HepG2 (cell line): ENCODE data around the gene ABHD3. TPM values are rescaled to one million over a fixed set of nuclear protein-coding genes. Genes with fewer than 3 reads are reported as not detected.
"Not testable (repeated sequence)": the region's sequence is repeated elsewhere in the genome, so short reads cannot be mapped to it uniquely, and the experiment has no call there.

Experiments used
- ATAC-seq: fragments of 200-7000 bp; cut with Tn5 transposase; 3 replicates; pipeline ENCODE4 v1.9.1; 2020; ENCODE audit warnings: mild to moderate bottlenecking, moderate library complexity
- BruUV-seq: library from RNA; stranded (reverse); fragments of 400-500 nt; replicated peaks from 2 replicates; lab custom pipeline; 2021; lab: Mats Ljungman, UMichigan
- CTCF ChIA-PET: fragments of 300-600 bp; formaldehyde crosslinking; extraction: SDS; loops from one replicate; lab custom pipeline; 2021; ENCODE audit warnings: low total read pairs, inconsistent platforms, low intra/inter-chr PET ratio; lab: Yijun Ruan, JAX
- POLR2A ChIA-PET: fragments of 350-600 bp; sonication (Branson Sonifier 250); formaldehyde crosslinking; loops from one replicate; lab custom pipeline; 2020; ENCODE audit warnings: antibody characterized with exemption, inconsistent platforms; lab: Yijun Ruan, JAX
- DNase-seq: peaks from one replicate; pipeline ENCODE4 v3.0.0-alpha.2; 2015; ENCODE audit warnings: low spot score
- FAIRE-seq: peaks from 3 replicates; lab custom pipeline; 2011; peaks lifted over from hg19 to GRCh38; lab: Jason Lieb, UNC
- H2AFZ ChIP-seq: one replicate; pipeline ENCODE4 v1.6.1; 2011; ENCODE audit warnings: low read length, inconsistent platforms
- H3K27ac ChIP-seq: fragments of 300-600 bp; 3 replicates; pipeline ENCODE4 v1.8.0; 2011; ENCODE audit warnings: mixed run types, mild to moderate bottlenecking, mixed read lengths, low read length, inconsistent platforms; ENCODE audit not compliant: insufficient read depth; ENCODE audit errors: extremely low read length
- H3K27me3 ChIP-seq, 2 experiments: fragments of 200-600 bp in 1 of 2; 2 replicates in 1 of 2; 3 replicates in 1 of 2; pipeline versions ENCODE4 v1.6.0 to v1.8.0; 2011; ENCODE audit warnings: low read length in 2 of 2, mild to moderate bottlenecking in 2 of 2, moderate library complexity in 2 of 2, inconsistent platforms in 1 of 2; ENCODE audit not compliant: insufficient read depth in 2 of 2, control insufficient read depth in 1 of 2
- H3K36me3 ChIP-seq, 2 experiments: fragments of 200-600 bp in 1 of 2; replicated peaks in 1 of 2; 2 replicates in 1 of 2; 3 replicates in 1 of 2; pipeline versions ENCODE4 v1.5.1 to v1.8.0; 2011; ENCODE audit warnings: low read length in 2 of 2, inconsistent platforms in 1 of 2; ENCODE audit not compliant: insufficient read depth in 2 of 2, control insufficient read depth in 1 of 2
- H3K4me1 ChIP-seq: 2 replicates; pipeline ENCODE4 v1.5.1; 2012; ENCODE audit warnings: low read length, inconsistent platforms; ENCODE audit not compliant: insufficient read depth
- H3K4me2 ChIP-seq: 2 replicates; pipeline ENCODE4 v1.6.0; 2011; ENCODE audit warnings: low read depth, low read length, inconsistent platforms
- H3K4me3 ChIP-seq, 3 experiments: fragments of 200-600 bp in 1 of 3; sonication (generic), shearing (Covaris generic) in 1 of 3; replicated peaks in 1 of 3; 2 replicates each; pipeline ENCODE4 v1.5.1; 2011 to 2016; ENCODE audit warnings: low read length in 3 of 3, inconsistent platforms in 2 of 3, low read depth in 2 of 3, mild to moderate bottlenecking in 2 of 3, control low read depth in 1 of 3, mixed read lengths in 1 of 3; ENCODE audit not compliant: insufficient read depth in 1 of 3
- H3K79me2 ChIP-seq: one replicate; pipeline ENCODE4 v1.6.1; 2011; ENCODE audit warnings: low read length, inconsistent platforms; ENCODE audit not compliant: insufficient read depth
- H3K9ac ChIP-seq: 2 replicates; pipeline ENCODE4 v1.6.0; 2011; ENCODE audit warnings: mild to moderate bottlenecking, low read depth, low read length, inconsistent platforms; ENCODE audit not compliant: insufficient read depth
- H3K9me3 ChIP-seq: 2 replicates; pipeline ENCODE4 v1.5.1; 2012; ENCODE audit warnings: mild to moderate bottlenecking, low read length
- H4K20me1 ChIP-seq: 2 replicates; pipeline ENCODE4 v1.6.0; 2011; ENCODE audit warnings: inconsistent platforms, mild to moderate bottlenecking, low read length, moderate library complexity; ENCODE audit not compliant: insufficient read depth
- FOSL2 ChIP-seq: sonication (generic); formaldehyde crosslinking; IDR thresholded peaks from 2 replicates; pipeline ENCODE4 v1.4.0; 2020; ENCODE audit warnings: missing genetic modification reagents
- GATAD1 ChIP-seq: IDR thresholded peaks from 2 replicates; pipeline ENCODE4 v1.6.1; 2016; ENCODE audit warnings: missing genetic modification reagents, missing compliant biosample characterization
- HNRNPLL ChIP-seq: fragments of 200-400 bp; formaldehyde crosslinking; IDR thresholded peaks from 2 replicates; pipeline ENCODE4 v1.6.1; 2017; ENCODE audit warnings: mild to moderate bottlenecking, low read depth, low read length; ENCODE audit not compliant: poor library complexity, severe bottlenecking
- NFIB ChIP-seq: sonication (generic); formaldehyde crosslinking; IDR thresholded peaks from 2 replicates; pipeline ENCODE4 v1.9.0; 2021; ENCODE audit warnings: missing genetic modification reagents, mild to moderate bottlenecking, borderline replicate concordance
- PHF8 ChIP-seq: sonication (generic); formaldehyde crosslinking; IDR thresholded peaks from 2 replicates; pipeline ENCODE4 v1.5.0; 2020; ENCODE audit warnings: missing genetic modification reagents
- RBM22 ChIP-seq: fragments of 200-400 bp; formaldehyde crosslinking; optimal IDR thresholded peaks from 2 replicates; pipeline ENCODE3; 2017; ENCODE audit warnings: mild to moderate bottlenecking, low read length, moderate library complexity
- ZNF567 ChIP-seq: sonication (generic); formaldehyde crosslinking; IDR thresholded peaks from 2 replicates; pipeline ENCODE4 v1.8.1; 2023; ENCODE audit warnings: mild to moderate bottlenecking, missing genetic modification reagents, borderline replicate concordance
- ZNF703 ChIP-seq: sonication (generic); formaldehyde crosslinking; IDR thresholded peaks from 2 replicates; pipeline ENCODE4 v1.5.1; 2020; ENCODE audit warnings: missing genetic modification reagents, mild to moderate bottlenecking, moderate library complexity, borderline replicate concordance
- ZNF775 ChIP-seq: sonication (generic); formaldehyde crosslinking; IDR thresholded peaks from 2 replicates; pipeline ENCODE4 v1.4.0; 2020; ENCODE audit warnings: missing genetic modification reagents, mild to moderate bottlenecking, moderate library complexity, borderline replicate concordance
- ZNF780A ChIP-seq: sonication (generic); formaldehyde crosslinking; IDR thresholded peaks from 2 replicates; pipeline ENCODE4 v1.8.0; 2022; ENCODE audit warnings: mild to moderate bottlenecking, missing genetic modification reagents, moderate library complexity
- WGBS: methylation state at CpG from one replicate; pipeline ENCODE4 v1.1.6; 2017; ENCODE audit warnings: low lambda C conversion rate; 5-methylcytosine and 5-hydroxymethylcytosine counted together
- in situ Hi-C: cut with HindIII; loops from 2 replicates; pipeline ENCODE4 v1.10.0; 2017; ENCODE audit warnings: low pct_unique_long_range_greater_than_20kb; ENCODE audit not compliant: extremely low pct_ligation_motif_present
- intact Hi-C: fragments of 100-400 bp; cut with micrococcal nuclease; formaldehyde crosslinking; loops from one replicate; pipeline ENCODE4 v1.10.0; 2022; ENCODE audit not compliant: unreplicated experiment
- polyA plus RNA-seq, 8 experiments: library from polyadenylated mRNA; depleted of rRNA in 3 of 8; stranded (reverse) in 7 of 8; unstranded in 1 of 8; fragments of >200 nt; fragmentation: Illumina TruSeq in 4 of 8; extraction: Trizol in 4 of 8; gene quantifications; 2 replicates each; pipeline versions ENCODE4 v1.2.1 to v1.2.3, GENCODE V29; 2011 to 2016; ENCODE audit warnings: low read depth in 4 of 8, missing spikeins in 1 of 8, mixed read lengths in 1 of 8; ENCODE audit not compliant: insufficient read depth in 1 of 8
- total RNA-seq, 5 experiments: library from RNA; depleted of rRNA; stranded (reverse); fragments of >200 nt; fragmentation: Illumina TruSeq; extraction: Trizol; gene quantifications; 2 replicates each; pipeline ENCODE4 v1.2.3, GENCODE V29; 2016; ENCODE audit warnings: low read depth in 1 of 5
- TF ChIP-seq, protein P1 (sequence below): sonication (generic); formaldehyde crosslinking; conservative IDR thresholded peaks from 2 replicates; pipeline ENCODE4 v1.8.1; 2023; ENCODE audit warnings: missing genetic modification reagents
- TF ChIP-seq, protein P2 (sequence below): sonication (generic); formaldehyde crosslinking; IDR thresholded peaks from 2 replicates; pipeline ENCODE4 v1.8.1; 2023; ENCODE audit warnings: mild to moderate bottlenecking, missing genetic modification reagents
- TF ChIP-seq, protein P3 (sequence below): sonication (generic); formaldehyde crosslinking; IDR thresholded peaks from 2 replicates; pipeline ENCODE4 v1.4.0; 2020; ENCODE audit warnings: missing genetic modification reagents

ABHD3 gene
- total and polyA plus RNA-seq, 2 of the 13 experiments (the other 11 are each of a cell fraction or from before 2014, with no cell fraction given) = 32.1 to 40.2 TPM

DNA sequence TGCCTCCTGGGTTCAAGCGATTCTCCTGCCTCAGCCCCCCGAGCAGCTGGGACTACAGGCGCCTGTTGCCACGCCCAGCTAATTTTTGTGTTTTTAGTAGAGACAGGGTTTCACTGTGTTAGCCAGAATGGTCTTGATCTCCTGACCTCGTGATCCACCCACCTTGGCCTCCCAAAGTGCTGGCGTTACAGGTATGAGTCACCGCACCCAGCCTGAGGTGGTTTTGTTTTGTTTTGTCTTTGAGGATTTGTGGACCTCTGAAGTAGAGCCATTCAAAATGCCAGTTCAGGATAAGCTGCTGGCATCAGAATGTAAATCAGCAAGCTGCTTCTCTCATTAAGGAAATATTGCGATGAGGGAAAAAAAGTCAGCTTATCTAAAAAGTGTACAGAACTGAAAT is 29.2 kb downstream of the ABHD3 start:
- H3K27ac ChIP-seq, in situ Hi-C loops, FAIRE-seq, H3K4me3 ChIP-seq, DNase-seq, H3K9me3 ChIP-seq, H3K9ac ChIP-seq, H3K79me2 ChIP-seq, H4K20me1 ChIP-seq, intact Hi-C loops, H3K4me2 ChIP-seq, H2AFZ ChIP-seq, BruUV-seq, CTCF ChIA-PET, H3K36me3 ChIP-seq, H3K27me3 ChIP-seq, ATAC-seq: not testable (repeated sequence)
- 0 out of 2 replicates have a peak, but pooled peaks cover 12% of the 10 kb centered on the region for H3K4me1 ChIP-seq
- TF ChIP-seq FOSL2 = peak; percentile 62
- POLR2A ChIA-PET = interaction anchor here (1.3 kb wide), 1 partner anchor 11 kb away, joined by 3 read pairs; no protein-coding TSS in a partner anchor
- WGBS = 92% methylated on average over 8 of the region's 8 CpGs

DNA sequence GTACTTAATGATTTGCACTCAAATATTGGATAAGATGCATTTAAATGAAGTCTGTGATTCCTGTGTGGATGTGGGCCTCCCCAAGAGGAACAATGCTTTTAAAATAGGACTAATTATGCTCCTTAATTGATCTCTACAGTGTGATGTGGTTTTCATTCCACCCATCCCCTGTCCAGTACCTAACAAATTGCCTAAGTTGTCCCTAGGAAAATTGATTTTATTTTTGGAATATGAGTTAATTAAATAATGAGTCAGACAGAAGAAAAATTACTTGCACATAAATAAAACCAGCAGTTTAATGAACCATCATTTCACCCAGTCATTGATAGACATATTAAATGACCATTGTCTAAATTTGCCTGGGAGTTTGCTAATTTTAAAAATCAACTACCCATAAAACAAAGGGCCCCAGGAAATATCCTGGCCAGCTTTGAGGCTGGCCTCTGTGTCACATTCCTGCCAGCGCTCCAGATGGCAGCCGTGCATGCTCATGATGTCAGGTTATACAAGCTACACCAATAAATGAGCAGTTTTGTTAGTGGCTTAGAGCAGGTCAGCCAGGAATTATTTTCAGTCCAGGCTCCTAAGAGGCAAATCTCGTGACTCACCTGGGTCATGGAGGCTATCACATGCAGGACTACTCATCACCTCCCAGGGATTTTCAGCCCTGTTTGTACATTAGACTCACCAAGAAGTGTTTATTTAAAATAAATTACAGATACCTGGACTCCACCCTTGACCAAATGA is 31.9 kb downstream of the ABHD3 start:
- DNase-seq (peak; percentile 14), FAIRE-seq (no peak), ATAC-seq (no peak)
- Histone ChIP-seq H3K4me2 (no peak overlapping the region), H3K27me3 (no peaks in the 10 kb centered on the region), H3K4me3 (no peak overlapping the region), H4K20me1 (no peaks in the 10 kb centered on the region), H3K79me2 (no peaks in the 10 kb centered on the region), H3K9ac (no peak overlapping the region), H3K27ac (no peak overlapping the region), H3K9me3 (no peaks in the 10 kb centered on the region), H3K36me3 (peaks cover 0 to 3% of the 10 kb centered on the region in 2 experiments; a peak in 1 of 5 replicates), H2AFZ (no peak overlapping the region), H3K4me1 (0 out of 2 replicates have a peak, but pooled peaks cover 12% of the 10 kb centered on the region)
- CTCF ChIA-PET = no interaction called here
- POLR2A ChIA-PET = no interaction called here
- no TSS peak for BruUV-seq
- intact Hi-C loops (no loop called here), in situ Hi-C loops (no loop called here)
- WGBS = 92% methylated on average over 1 of the region's 3 CpGs
- TF ChIP-seq GATAD1 = no peak
- TF ChIP-seq ZNF703 (CRISPR knock-in tag) = no peak
- TF ChIP-seq PHF8 (CRISPR knock-in tag) = no peak
- TF ChIP-seq, protein P1, sequence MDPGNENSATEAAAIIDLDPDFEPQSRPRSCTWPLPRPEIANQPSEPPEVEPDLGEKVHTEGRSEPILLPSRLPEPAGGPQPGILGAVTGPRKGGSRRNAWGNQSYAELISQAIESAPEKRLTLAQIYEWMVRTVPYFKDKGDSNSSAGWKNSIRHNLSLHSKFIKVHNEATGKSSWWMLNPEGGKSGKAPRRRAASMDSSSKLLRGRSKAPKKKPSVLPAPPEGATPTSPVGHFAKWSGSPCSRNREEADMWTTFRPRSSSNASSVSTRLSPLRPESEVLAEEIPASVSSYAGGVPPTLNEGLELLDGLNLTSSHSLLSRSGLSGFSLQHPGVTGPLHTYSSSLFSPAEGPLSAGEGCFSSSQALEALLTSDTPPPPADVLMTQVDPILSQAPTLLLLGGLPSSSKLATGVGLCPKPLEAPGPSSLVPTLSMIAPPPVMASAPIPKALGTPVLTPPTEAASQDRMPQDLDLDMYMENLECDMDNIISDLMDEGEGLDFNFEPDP (CRISPR knock-in tag) = no peak
- TF ChIP-seq, protein P2, sequence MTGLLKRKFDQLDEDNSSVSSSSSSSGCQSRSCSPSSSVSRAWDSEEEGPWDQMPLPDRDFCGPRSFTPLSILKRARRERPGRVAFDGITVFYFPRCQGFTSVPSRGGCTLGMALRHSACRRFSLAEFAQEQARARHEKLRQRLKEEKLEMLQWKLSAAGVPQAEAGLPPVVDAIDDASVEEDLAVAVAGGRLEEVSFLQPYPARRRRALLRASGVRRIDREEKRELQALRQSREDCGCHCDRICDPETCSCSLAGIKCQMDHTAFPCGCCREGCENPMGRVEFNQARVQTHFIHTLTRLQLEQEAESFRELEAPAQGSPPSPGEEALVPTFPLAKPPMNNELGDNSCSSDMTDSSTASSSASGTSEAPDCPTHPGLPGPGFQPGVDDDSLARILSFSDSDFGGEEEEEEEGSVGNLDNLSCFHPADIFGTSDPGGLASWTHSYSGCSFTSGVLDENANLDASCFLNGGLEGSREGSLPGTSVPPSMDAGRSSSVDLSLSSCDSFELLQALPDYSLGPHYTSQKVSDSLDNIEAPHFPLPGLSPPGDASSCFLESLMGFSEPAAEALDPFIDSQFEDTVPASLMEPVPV (CRISPR knock-in tag) = no peak
- TF ChIP-seq ZNF780A = no peak
- no peak for TF ChIP-seq RBM22
- TF ChIP-seq ZNF775 (CRISPR knock-in tag) = no peak
- TF ChIP-seq NFIB = no peak
- TF ChIP-seq ZNF567 (CRISPR knock-in tag) = no peak
- no peak for TF ChIP-seq HNRNPLL
- TF ChIP-seq, protein P3, sequence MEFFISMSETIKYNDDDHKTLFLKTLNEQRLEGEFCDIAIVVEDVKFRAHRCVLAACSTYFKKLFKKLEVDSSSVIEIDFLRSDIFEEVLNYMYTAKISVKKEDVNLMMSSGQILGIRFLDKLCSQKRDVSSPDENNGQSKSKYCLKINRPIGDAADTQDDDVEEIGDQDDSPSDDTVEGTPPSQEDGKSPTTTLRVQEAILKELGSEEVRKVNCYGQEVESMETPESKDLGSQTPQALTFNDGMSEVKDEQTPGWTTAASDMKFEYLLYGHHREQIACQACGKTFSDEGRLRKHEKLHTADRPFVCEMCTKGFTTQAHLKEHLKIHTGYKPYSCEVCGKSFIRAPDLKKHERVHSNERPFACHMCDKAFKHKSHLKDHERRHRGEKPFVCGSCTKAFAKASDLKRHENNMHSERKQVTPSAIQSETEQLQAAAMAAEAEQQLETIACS (CRISPR knock-in tag) = no peak
